PFSK-1 (cell line): ENCODE results near the gene ZFP57.

ENCODE experiments used
- FOXP2 ChIP-seq: optimal IDR thresholded peaks from 2 replicates; pipeline ENCODE3; 2011; ENCODE audit warnings: borderline replicate concordance, control low read depth, inconsistent platforms; ENCODE audit not compliant: insufficient read depth; ENCODE audit errors: extremely low read length, extremely low read depth
- POLR2AphosphoS5 ChIP-seq: IDR thresholded peaks from 2 replicates; pipeline ENCODE4 v1.6.1; 2012; ENCODE audit warnings: low read depth, mild to moderate bottlenecking, control low read depth, low read length, moderate library complexity
- REST ChIP-seq, 2 experiments: IDR thresholded peaks; 2 replicates each; pipeline versions ENCODE4 v1.6.1 to v1.8.0; 2011 to 2012; ENCODE audit warnings: low read depth in 2 of 2, low read length in 2 of 2, control low read depth in 1 of 2, inconsistent platforms in 1 of 2, mild to moderate bottlenecking in 1 of 2, moderate library complexity in 1 of 2; ENCODE audit not compliant: insufficient read depth in 1 of 2
- SIN3A ChIP-seq: IDR thresholded peaks from 2 replicates; pipeline ENCODE4 v1.6.1; 2012; ENCODE audit warnings: mild to moderate bottlenecking, low read length, moderate library complexity, borderline replicate concordance; ENCODE audit not compliant: insufficient read depth
- TAF1 ChIP-seq: IDR thresholded peaks from 2 replicates; pipeline ENCODE4 v1.6.1; 2012; ENCODE audit warnings: low read length, control low read depth, borderline replicate concordance; ENCODE audit not compliant: insufficient read depth

DNA sequence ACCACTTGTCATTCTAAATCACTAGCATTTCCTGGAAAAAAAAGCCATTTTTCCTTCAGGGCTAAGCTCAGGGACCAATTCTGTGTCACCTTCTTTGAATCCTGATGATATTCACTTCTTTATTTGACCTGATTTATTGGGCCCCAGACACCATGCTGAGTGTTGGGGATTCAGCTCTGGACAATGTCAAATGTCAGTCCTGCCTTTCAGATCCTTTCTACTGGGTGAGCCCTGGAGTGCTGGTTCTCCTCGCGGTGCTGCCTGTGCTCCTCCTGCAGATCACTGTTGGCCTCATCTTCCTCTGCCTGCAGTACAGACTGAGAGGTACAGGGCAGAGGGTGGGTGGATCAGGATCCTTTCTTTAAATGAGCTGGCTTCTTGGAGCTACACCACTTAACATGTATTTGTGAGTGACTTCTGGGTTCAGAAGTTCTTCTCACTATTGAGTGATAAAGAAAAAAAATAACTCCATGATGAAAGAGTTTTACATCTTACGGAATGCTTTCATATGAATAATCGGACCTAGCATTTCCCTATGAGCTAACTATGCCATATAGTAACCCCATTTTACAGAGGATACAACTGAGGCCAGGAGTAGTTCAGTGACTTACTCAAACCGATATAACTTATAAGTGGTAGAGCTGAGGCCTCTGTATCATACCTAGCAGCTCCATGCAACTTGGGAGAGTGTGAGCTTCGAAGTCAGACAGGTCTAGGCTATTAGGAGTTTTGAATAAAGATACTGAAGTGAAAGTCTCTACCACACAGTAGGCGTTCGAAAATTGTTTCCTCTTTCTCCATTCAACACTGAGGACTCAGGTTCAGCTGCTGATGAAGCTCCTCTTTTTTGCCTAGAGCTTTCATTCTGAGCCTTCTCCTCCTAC, 14.8 kb downstream of the ZFP57 start:
- no peak for TF ChIP-seq SIN3A
- TF ChIP-seq POLR2AphosphoS5: no peak
- no peak for TF ChIP-seq TAF1
- no peak for TF ChIP-seq FOXP2
- TF ChIP-seq REST (IDR thresholded peaks at IDR 0.05; ENCODE audit: insufficient read depth in 1 of 2, low read depth in 2 of 2, low read length in 2 of 2): no peak
